Measurements from ENCODE around the gene PCDH15. TPM values are rescaled to one million over a fixed set of nuclear protein-coding genes. Genes with fewer than 3 reads are reported as not detected.

Gene PCDH15
- total and polyA plus RNA-seq, 2 of the 13 experiments (the other 11 are each of a cell fraction or from before 2014, with no cell fraction given): not detected

- no peak for FAIRE-seq
Measured at GRCh38 chr10:54266395-54266794, 534.6 kb downstream of the PCDH15 start.

More at GRCh38 chr10:54266395-54266794, 534.6 kb downstream of the PCDH15 start:
- Histone ChIP-seq H3K9me3 (ENCODE audit: low read length) (no peaks in the 10 kb centered on the region), H3K4me2 (ENCODE audit: low read depth, low read length) (no peak overlapping the region), H3K4me3 (replicated peaks in 1 of 3; ENCODE audit: insufficient read depth in 1 of 3, low read depth in 2 of 3, low read length in 3 of 3) (no peak overlapping the region), H3K27ac (ENCODE audit: extremely low read length, insufficient read depth, low read length) (no peak overlapping the region), H3K27me3 (ENCODE audit: control insufficient read depth in 1 of 2, insufficient read depth in 2 of 2, low read length in 2 of 2) (no peaks in the 10 kb centered on the region), H3K36me3 (replicated peaks in 1 of 2; ENCODE audit: control insufficient read depth in 1 of 2, insufficient read depth in 2 of 2, low read length in 2 of 2) (no peaks in the 10 kb centered on the region), H2AFZ (ENCODE audit: low read length) (no peak overlapping the region), H3K4me1 (ENCODE audit: insufficient read depth, low read length) (no peaks in the 10 kb centered on the region), H4K20me1 (ENCODE audit: insufficient read depth, low read length) (no peaks in the 10 kb centered on the region), H3K79me2 (ENCODE audit: insufficient read depth, low read length) (no peaks in the 10 kb centered on the region), H3K9ac (ENCODE audit: insufficient read depth, low read depth, low read length) (no peak overlapping the region)
- DNase-seq (ENCODE audit: low spot score) (no peak), ATAC-seq (no peak)
- 0% methylated on average over 1 of the region's 1 CpG for WGBS (ENCODE audit: low lambda C conversion rate)
- intact Hi-C loops (cut with micrococcal nuclease; ENCODE audit: unreplicated experiment): no loop called here
- in situ Hi-C loops (cut with HindIII; ENCODE audit: extremely low pct_ligation_motif_present, low pct_unique_long_range_greater_than_20kb): no loop called here
- CTCF ChIA-PET (ENCODE audit: low intra/inter-chr PET ratio, low total read pairs): no interaction called here
- peak; percentile 67 to 78 for TF ChIP-seq MAFK (conservative IDR thresholded peaks at IDR 0.05 in 1 of 2, IDR thresholded peaks at IDR 0.05 in 1 of 2; ENCODE audit: low read length in 2 of 2)
- peak; percentile 67 for TF ChIP-seq MAFF (IDR thresholded peaks at IDR 0.05; ENCODE audit: low read depth, low read length)
- TF ChIP-seq ZNF142 (CRISPR knock-in tag; IDR thresholded peaks at IDR 0.05): no peak
- POLR2A ChIA-PET: no interaction called here
- no TSS peak for BruUV-seq (replicated peaks)

Measured in HepG2 (cell line).